DND-41 (cell line): ENCODE measurements around the gene SLC25A39.

Experiments used
- ATAC-seq: fragments of 200-7000 bp; cut with Tn5 transposase; 3 replicates; pipeline ENCODE4 v1.9.1; 2021; ENCODE audit warnings: low read depth; ENCODE audit not compliant: insufficient read depth
- DNase-seq: peaks from one replicate; pipeline ENCODE4 v3.0.0-alpha.2; 2020
- H2AFZ ChIP-seq: 2 replicates; pipeline ENCODE4 v1.6.0; 2012; ENCODE audit warnings: low read depth, low read length
- H3K27ac ChIP-seq: 2 replicates; pipeline ENCODE4 v1.5.1; 2012; ENCODE audit warnings: low read length, inconsistent platforms
- H3K27me3 ChIP-seq: fragments of 200-600 bp; sonication (generic); 2 replicates; pipeline ENCODE4 v1.6.0; 2012; ENCODE audit warnings: low read length, mild to moderate bottlenecking, inconsistent platforms; ENCODE audit not compliant: insufficient read depth, poor library complexity
- H3K36me3 ChIP-seq: 2 replicates; pipeline ENCODE4 v1.5.1; 2012; ENCODE audit warnings: low read length, inconsistent platforms; ENCODE audit not compliant: insufficient read depth
- H3K4me1 ChIP-seq: 2 replicates; pipeline ENCODE4 v1.5.1; 2012; ENCODE audit warnings: mild to moderate bottlenecking, low read length; ENCODE audit not compliant: insufficient read depth
- H3K4me2 ChIP-seq: 2 replicates; pipeline ENCODE4 v1.6.0; 2012; ENCODE audit warnings: mild to moderate bottlenecking, moderate library complexity, low read length, inconsistent platforms; ENCODE audit not compliant: insufficient read depth
- H3K4me3 ChIP-seq, 2 experiments: fragments of 200-600 bp in 1 of 2; shearing (Covaris generic) in 1 of 2; 2 replicates each; pipeline ENCODE4 v1.5.1; 2012 to 2016; ENCODE audit warnings: inconsistent platforms in 2 of 2, low read length in 2 of 2, mild to moderate bottlenecking in 2 of 2, low read depth in 1 of 2, moderate library complexity in 1 of 2
- H3K79me2 ChIP-seq: 2 replicates; pipeline ENCODE4 v1.6.0; 2012; ENCODE audit warnings: low read length, inconsistent platforms; ENCODE audit not compliant: insufficient read depth
- H3K9ac ChIP-seq: 2 replicates; pipeline ENCODE4 v1.6.0; 2012; ENCODE audit warnings: low read depth, mild to moderate bottlenecking, inconsistent platforms, low read length, moderate library complexity
- H3K9me3 ChIP-seq: 2 replicates; pipeline ENCODE4 v1.5.1; 2012; ENCODE audit warnings: low read length, moderate library complexity, mild to moderate bottlenecking, inconsistent platforms; ENCODE audit not compliant: insufficient read depth, severe bottlenecking
- H4K20me1 ChIP-seq: 2 replicates; pipeline ENCODE4 v1.6.0; 2012; ENCODE audit warnings: low read length; ENCODE audit not compliant: insufficient read depth
- EZH2 ChIP-seq: IDR thresholded peaks from 3 replicates; pipeline ENCODE4 v1.6.1; 2012; ENCODE audit warnings: borderline replicate concordance, low read depth, mild to moderate bottlenecking, moderate library complexity, low read length, inconsistent platforms; ENCODE audit not compliant: severe bottlenecking
- TF ChIP-seq, protein P1 (sequence below): IDR thresholded peaks from 2 replicates; pipeline ENCODE4 v1.5.1; 2012; ENCODE audit warnings: borderline replicate concordance, low read length, moderate library complexity, mild to moderate bottlenecking; ENCODE audit not compliant: poor library complexity, severe bottlenecking; ENCODE audit errors: extremely low read depth

SLC25A39 gene

DNA sequence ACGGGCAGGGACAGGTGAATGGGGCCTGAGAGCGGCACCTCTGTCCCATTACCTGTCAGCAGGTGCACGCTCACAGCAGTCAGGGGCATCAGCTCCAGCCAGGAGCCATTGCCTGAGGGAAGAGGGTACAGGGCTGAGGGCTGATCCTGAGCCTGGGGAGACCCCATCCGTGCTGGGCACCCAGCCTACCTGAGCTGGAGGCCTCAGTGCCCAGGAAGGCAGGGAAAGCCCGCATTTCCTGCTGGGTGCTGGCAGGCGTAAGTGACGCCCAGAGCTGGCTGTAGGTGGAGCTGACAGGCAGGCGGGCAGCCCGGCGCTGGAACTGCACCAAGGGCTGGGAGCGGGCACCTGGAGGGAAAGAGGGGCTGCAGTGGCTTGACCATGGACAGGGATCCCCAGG is 31.6 kb upstream of the SLC25A39 start:
- ATAC-seq: no peak
- Histone ChIP-seq H3K9ac (no peak overlapping the region), H2AFZ (no peak overlapping the region), H3K4me3 (no peak overlapping the region), H3K79me2 (0 out of 2 replicates have a peak, but pooled peaks cover under 1% of the 10 kb centered on the region), H3K9me3 (no peaks in the 10 kb centered on the region), H3K27ac (no peak overlapping the region), H3K27me3 (no peaks in the 10 kb centered on the region), H3K36me3 (peaks cover 26% of the 10 kb centered on the region), H4K20me1 (peaks cover 33% of the 10 kb centered on the region), H3K4me2 (no peak overlapping the region), H3K4me1 (no peaks in the 10 kb centered on the region; the same call in none of the 2 replicates)
- no peak for DNase-seq
- TF ChIP-seq EZH2: no peak
- TF ChIP-seq, protein P1, sequence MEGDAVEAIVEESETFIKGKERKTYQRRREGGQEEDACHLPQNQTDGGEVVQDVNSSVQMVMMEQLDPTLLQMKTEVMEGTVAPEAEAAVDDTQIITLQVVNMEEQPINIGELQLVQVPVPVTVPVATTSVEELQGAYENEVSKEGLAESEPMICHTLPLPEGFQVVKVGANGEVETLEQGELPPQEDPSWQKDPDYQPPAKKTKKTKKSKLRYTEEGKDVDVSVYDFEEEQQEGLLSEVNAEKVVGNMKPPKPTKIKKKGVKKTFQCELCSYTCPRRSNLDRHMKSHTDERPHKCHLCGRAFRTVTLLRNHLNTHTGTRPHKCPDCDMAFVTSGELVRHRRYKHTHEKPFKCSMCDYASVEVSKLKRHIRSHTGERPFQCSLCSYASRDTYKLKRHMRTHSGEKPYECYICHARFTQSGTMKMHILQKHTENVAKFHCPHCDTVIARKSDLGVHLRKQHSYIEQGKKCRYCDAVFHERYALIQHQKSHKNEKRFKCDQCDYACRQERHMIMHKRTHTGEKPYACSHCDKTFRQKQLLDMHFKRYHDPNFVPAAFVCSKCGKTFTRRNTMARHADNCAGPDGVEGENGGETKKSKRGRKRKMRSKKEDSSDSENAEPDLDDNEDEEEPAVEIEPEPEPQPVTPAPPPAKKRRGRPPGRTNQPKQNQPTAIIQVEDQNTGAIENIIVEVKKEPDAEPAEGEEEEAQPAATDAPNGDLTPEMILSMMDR: no peak

DNA sequence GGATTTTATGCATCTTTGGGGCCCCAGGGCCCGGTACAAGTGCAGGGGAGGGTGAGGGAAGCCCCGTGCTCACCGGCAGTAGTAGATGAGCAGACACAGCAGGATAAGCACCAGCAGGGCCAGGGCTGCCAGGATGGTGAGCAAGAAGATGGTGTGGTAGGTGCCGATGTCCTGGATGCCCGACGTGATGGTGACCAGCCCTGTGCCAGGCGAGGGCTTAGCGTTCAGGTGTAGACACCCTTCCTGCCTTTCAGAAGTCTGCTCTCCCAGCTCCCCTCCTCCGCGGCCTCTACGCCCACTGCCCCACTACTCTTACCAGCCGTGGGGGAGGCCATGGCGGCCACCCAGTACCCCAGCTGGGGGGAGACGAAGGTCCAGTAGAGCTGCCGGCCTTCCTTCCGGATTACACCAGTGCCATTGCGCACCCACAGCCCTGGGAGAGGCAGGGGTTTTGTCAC is 31.0 kb upstream of the SLC25A39 start:
- Histone ChIP-seq H4K20me1 (peaks cover 31% of the 10 kb centered on the region), H3K4me2 (no peak overlapping the region)
- no peak for ATAC-seq

DNA sequence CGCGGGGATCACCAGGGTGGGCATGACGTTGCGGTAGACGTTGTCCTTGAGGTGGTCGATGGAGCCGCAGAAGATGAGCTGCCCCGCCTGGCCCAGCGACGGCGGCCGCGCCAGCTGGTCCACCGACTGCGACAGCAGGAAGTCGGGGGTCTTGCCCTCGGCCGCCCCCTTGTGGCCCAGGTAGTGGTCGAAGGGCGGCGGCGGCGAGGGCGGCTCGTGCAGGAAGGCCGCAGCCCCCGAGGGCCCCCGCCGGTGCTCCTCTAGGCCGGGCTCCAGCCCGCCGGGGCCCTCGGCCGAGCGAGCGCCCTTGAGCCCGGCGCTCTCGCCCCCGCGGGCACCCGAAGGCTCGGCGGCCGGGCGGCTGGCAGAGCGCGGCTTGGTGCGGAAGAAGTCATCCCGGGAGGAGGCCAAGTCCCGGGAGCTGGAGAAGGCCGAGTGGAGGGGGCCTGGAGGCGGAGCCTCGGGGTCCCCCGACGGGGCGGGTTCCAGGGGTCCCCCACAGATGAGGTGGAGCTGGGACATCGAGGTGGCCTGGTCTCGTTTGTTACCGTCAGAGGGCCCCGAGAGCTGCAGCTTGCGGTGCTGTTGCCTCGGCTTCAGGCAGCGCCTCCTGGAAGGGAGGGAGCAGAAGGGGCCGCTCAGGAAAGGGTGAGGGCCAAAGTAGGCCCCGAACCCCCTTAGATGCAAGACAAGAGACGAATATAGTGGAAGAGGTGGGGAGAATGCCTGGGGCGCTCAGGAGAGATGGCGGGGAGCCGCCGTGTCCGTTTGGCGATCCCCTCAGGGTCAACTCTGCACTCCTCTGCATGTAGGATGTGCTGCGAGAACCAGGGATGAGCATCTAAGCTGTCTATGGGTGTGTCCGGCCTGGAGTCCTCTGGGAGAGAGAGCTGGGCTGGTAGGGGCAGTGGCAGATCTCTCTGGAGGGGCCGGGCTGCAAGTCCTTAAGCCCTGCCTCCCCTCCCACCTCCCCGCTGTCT is 30.2 kb upstream of the SLC25A39 start:
- Histone ChIP-seq H3K4me1 (no peaks in the 10 kb centered on the region; the same call in 1 of the 2 replicates), H3K9me3 (no peaks in the 10 kb centered on the region), H3K27me3 (no peaks in the 10 kb centered on the region), H3K4me2 (no peak overlapping the region), H3K9ac (no peak overlapping the region), H3K79me2 (no peaks in the 10 kb centered on the region), H3K36me3 (peaks cover 37% of the 10 kb centered on the region), H2AFZ (no peak overlapping the region), H3K4me3 (no peak overlapping the region), H3K27ac (no peak overlapping the region), H4K20me1 (peaks cover 26% of the 10 kb centered on the region)
- DNase-seq (no peak), ATAC-seq (no peak)
- no peak for TF ChIP-seq EZH2
- TF ChIP-seq, protein P1: no peak

More for the DNA sequence above, 31.0 kb upstream of the SLC25A39 start:
- H3K79me2 ChIP-seq: no peaks in the 10 kb centered on the region
- H2AFZ ChIP-seq: no peak overlapping the region
- DNase-seq: no peak
- no peaks in the 10 kb centered on the region for H3K27me3 ChIP-seq
- no peaks in the 10 kb centered on the region for H3K9me3 ChIP-seq
- no peaks in the 10 kb centered on the region; the same call in 1 of the 2 replicates for H3K4me1 ChIP-seq
- peaks cover 31% of the 10 kb centered on the region for H3K36me3 ChIP-seq
- H3K27ac ChIP-seq: no peak overlapping the region
- TF ChIP-seq, protein P1: no peak
- no peak for TF ChIP-seq EZH2
- H3K9ac ChIP-seq: no peak overlapping the region
- no peak overlapping the region for H3K4me3 ChIP-seq
